Lung (tissue), 12 donors: ENCODE data around the gene ANK3. TPM values are rescaled to one million over a fixed set of nuclear protein-coding genes. Genes with fewer than 3 reads are reported as not detected.

Experiments used
- ATAC-seq: fragments of 200-7000 bp; cut with Tn5 transposase; one replicate; pipeline ENCODE4 v1.9.1; 2020; ENCODE audit warnings: moderate number of reproducible peaks; ENCODE audit not compliant: insufficient read depth, low FRiP score
- DNase-seq, 3 donors: peaks; one replicate each; pipeline ENCODE4 v3.0.0-alpha.2; 2013 to 2017
- H3K27ac ChIP-seq, 2 donors: one replicate each; pipeline ENCODE4 v1.5.1; 2013; ENCODE audit warnings: mild to moderate bottlenecking in 2 of 2, moderate library complexity in 2 of 2, control low read depth in 1 of 2, inconsistent platforms in 1 of 2, low read depth in 1 of 2, low read length in 1 of 2
- H3K27me3 ChIP-seq, 3 donors: one replicate each; pipeline ENCODE4 v1.5.1; 2013; ENCODE audit warnings: low read length in 2 of 3; ENCODE audit not compliant: control insufficient read depth in 3 of 3, insufficient read depth in 3 of 3
- H3K36me3 ChIP-seq, 4 donors: one replicate each; pipeline ENCODE4 v1.5.1; 2013; ENCODE audit warnings: low read length in 4 of 4, mild to moderate bottlenecking in 1 of 4, moderate library complexity in 1 of 4; ENCODE audit not compliant: control insufficient read depth in 4 of 4, insufficient read depth in 4 of 4
- H3K4me1 ChIP-seq, 5 donors: one replicate each; pipeline ENCODE4 v1.5.1; 2013; ENCODE audit warnings: low read length in 5 of 5, mild to moderate bottlenecking in 2 of 5, moderate library complexity in 1 of 5; ENCODE audit not compliant: control insufficient read depth in 5 of 5, insufficient read depth in 5 of 5
- H3K4me3 ChIP-seq: one replicate; pipeline ENCODE4 v1.5.1; 2013; ENCODE audit warnings: mild to moderate bottlenecking, control low read depth, moderate library complexity
- H3K9ac ChIP-seq, 2 donors: one replicate each; pipeline ENCODE4 v1.5.1; 2013; ENCODE audit warnings: low read length in 2 of 2, control low read depth in 1 of 2; ENCODE audit not compliant: insufficient read depth in 1 of 2
- H3K9me3 ChIP-seq, 4 donors: one replicate each; pipeline ENCODE4 v1.5.1; 2013; ENCODE audit warnings: low read length in 3 of 4, mild to moderate bottlenecking in 1 of 4, moderate library complexity in 1 of 4; ENCODE audit not compliant: control insufficient read depth in 4 of 4, insufficient read depth in 3 of 4
- WGBS, 2 donors: extraction: QIAGEN DNeasy Blood & Tissue Kit; methylation state at CpG; one replicate each; pipeline ENCODE4 v1.1.7; 2013; 5-methylcytosine and 5-hydroxymethylcytosine counted together
- polyA plus RNA-seq, 2 donors: library from polyadenylated mRNA; stranded (reverse); fragments of 200-250 nt; gene quantifications; one replicate each; pipeline ENCODE4 v1.2.1, GENCODE V29; 2013
- total RNA-seq, 2 donors: library from RNA; depleted of rRNA in 1 of 2; stranded (reverse); fragments of >200 nt in 1 of 2; gene quantifications; one replicate each; pipeline ENCODE4 v1.2.1, GENCODE V29; 2014 to 2021
- TF ChIP-seq, protein P1 (sequence below): IDR thresholded peaks from 2 replicates; pipeline ENCODE4 v1.5.1; 2012; ENCODE audit warnings: mild to moderate bottlenecking; ENCODE audit errors: control extremely low read depth, extremely low read depth
- donor health status: control.
- donor health status: control.
- donor health status: Bipolar disorder and iron deficiency.
- donor health status: healthy.
- donor health status: DM: yes; HTN: yes; CAD: no.

Gene ANK3
- total and polyA plus RNA-seq, 4 donors: 10.4 to 96.0 (median 46.4) TPM

DNA sequence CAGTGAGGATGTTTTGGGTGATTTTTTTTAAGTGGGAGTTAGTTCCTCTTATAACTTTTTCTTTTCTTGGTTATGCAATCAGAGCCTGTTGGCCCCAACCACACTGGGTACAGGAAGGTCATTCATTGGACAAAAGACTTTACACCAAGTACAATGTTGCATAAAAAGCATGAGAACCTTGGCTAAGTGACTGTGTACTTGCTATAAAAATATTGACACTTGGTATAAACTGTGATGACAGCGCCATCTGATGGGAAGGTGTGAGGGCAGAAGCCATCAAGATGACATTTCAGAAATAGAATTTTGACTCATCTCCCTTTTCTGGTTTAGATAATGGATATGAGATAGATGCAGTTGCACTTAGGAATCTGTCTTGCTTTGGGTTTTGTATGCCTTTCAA is 357.0 kb downstream of the ANK3 start:
- H3K27ac ChIP-seq: no peak overlapping the region
- no peak overlapping the region for H3K9ac ChIP-seq
- no peaks in the 10 kb centered on the region for H3K9me3 ChIP-seq
- ATAC-seq: peak; percentile 75
- peaks cover 2 to 31% (median 3%) of the 10 kb centered on the region in 5 donors for H3K4me1 ChIP-seq
- peaks cover 0 to 3% (median 0%) of the 10 kb centered on the region in 4 donors for H3K36me3 ChIP-seq
- H3K27me3 ChIP-seq: no peaks in the 10 kb centered on the region
- TF ChIP-seq, protein P1, sequence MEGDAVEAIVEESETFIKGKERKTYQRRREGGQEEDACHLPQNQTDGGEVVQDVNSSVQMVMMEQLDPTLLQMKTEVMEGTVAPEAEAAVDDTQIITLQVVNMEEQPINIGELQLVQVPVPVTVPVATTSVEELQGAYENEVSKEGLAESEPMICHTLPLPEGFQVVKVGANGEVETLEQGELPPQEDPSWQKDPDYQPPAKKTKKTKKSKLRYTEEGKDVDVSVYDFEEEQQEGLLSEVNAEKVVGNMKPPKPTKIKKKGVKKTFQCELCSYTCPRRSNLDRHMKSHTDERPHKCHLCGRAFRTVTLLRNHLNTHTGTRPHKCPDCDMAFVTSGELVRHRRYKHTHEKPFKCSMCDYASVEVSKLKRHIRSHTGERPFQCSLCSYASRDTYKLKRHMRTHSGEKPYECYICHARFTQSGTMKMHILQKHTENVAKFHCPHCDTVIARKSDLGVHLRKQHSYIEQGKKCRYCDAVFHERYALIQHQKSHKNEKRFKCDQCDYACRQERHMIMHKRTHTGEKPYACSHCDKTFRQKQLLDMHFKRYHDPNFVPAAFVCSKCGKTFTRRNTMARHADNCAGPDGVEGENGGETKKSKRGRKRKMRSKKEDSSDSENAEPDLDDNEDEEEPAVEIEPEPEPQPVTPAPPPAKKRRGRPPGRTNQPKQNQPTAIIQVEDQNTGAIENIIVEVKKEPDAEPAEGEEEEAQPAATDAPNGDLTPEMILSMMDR: peak; percentile 25
- WGBS, 2 donors: 35 to 40% methylated on average over 1 of the region's 1 CpG
- peak; percentile 16 to 67 (median 43) for DNase-seq
- no peak overlapping the region for H3K4me3 ChIP-seq

DNA sequence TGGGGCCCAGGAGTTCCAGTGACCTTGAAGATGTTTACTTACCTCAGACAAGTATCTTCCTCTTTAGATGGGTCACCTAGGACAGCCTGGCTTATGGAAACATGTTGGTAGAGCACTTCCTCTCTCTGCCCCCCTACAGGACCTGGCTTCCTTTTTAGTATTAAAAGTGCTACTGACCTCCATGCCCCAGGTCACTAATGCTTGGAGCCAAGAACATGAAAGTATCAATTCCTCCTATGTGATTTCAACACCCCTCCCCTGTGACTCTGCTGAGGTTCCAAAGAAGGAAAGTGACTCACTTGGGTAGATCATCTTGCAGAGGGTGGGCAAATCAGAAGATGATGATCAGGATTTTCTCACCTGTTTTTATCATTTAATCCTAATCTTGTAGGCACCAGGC is 358.0 kb downstream of the ANK3 start:
- Histone ChIP-seq H3K4me3 (no peak overlapping the region), H3K27ac (no peak overlapping the region), H3K9me3 (no peaks in the 10 kb centered on the region), H3K27me3 (no peaks in the 10 kb centered on the region), H3K9ac (no peak overlapping the region), H3K36me3 (peaks cover 0 to 3% (median 0%) of the 10 kb centered on the region in 4 donors), H3K4me1 (peaks cover 2 to 31% (median 3%) of the 10 kb centered on the region in 5 donors)
- peak in 1 of 3 donors; percentile 11 for DNase-seq
- peak; percentile 38 for ATAC-seq
- TF ChIP-seq, protein P1: no peak

DNA sequence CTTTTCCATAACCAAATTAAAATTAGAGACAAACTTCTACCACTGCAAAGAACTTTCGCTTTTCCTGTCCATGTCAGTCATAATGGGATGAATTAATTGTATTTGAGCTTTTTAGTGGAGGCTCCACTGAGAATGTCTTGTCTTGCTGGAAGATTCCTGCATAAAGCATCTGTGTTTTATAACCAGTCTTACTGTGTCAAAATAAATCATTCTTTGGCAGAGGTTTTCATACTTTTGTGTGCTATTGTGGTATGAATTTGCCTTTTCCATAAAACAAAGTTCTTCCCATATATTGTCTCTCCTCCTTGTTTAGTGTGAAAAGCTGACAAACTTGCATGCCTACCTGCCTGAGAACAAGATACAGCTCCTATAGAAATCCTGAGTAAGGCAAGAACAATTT is 358.5 kb downstream of the ANK3 start:
- Histone ChIP-seq H3K4me1 (peaks cover 2 to 31% (median 3%) of the 10 kb centered on the region in 5 donors), H3K36me3 (peaks cover 0 to 3% (median 0%) of the 10 kb centered on the region in 4 donors), H3K9ac (no peak overlapping the region), H3K27ac (no peak overlapping the region), H3K27me3 (no peaks in the 10 kb centered on the region), H3K9me3 (no peaks in the 10 kb centered on the region), H3K4me3 (no peak overlapping the region)
- ATAC-seq: no peak
- TF ChIP-seq, protein P1: no peak
- no peak for DNase-seq
- WGBS, 2 donors: 92 to 96% methylated on average over 1 of the region's 1 CpG

DNA sequence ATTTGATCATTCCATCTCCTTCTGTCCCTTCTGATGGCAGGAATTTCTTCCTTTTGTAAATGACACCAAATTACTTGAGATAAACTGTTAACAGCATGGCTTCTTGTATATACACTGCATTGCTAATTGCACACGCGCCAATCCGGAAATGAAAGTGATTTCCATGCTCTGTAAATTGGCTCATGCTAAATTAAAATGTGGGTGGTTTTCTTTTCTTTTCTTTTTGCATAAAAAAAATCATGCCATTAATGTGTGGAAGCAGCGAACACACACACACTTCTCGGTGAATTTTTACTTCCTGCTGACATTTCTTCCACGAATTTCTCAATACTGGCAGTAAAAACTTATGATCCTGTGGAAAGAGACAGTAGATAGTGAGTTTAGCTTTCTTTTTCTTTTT is 360.2 kb downstream of the ANK3 start:
- H3K9me3 ChIP-seq: peaks cover 0 to 2% (median 0%) of the 10 kb centered on the region in 4 donors
- no peaks in the 10 kb centered on the region for H3K27me3 ChIP-seq
- 50 to 53% methylated on average over 6 of the region's 6 CpGs for WGBS, 2 donors
- ATAC-seq: no peak
- no peak overlapping the region for H3K27ac ChIP-seq
- H3K36me3 ChIP-seq: peaks cover 0 to 3% (median 0%) of the 10 kb centered on the region in 4 donors
- H3K4me3 ChIP-seq: no peak overlapping the region
- DNase-seq: peak; percentile 22 to 75 (median 45)
- H3K9ac ChIP-seq: peak overlapping the region in 1 of 2 donors; percentile 16
- TF ChIP-seq, protein P1: no peak
- H3K4me1 ChIP-seq: peaks cover 2 to 31% (median 3%) of the 10 kb centered on the region in 5 donors
